PFSK-1 (cell line): ENCODE measurements around the gene ATP5F1D.

Source experiments
- FOXP2 ChIP-seq: optimal IDR thresholded peaks from 2 replicates; pipeline ENCODE3; 2011; ENCODE audit warnings: borderline replicate concordance, control low read depth, inconsistent platforms; ENCODE audit not compliant: insufficient read depth; ENCODE audit errors: extremely low read length, extremely low read depth
- POLR2AphosphoS5 ChIP-seq: IDR thresholded peaks from 2 replicates; pipeline ENCODE4 v1.6.1; 2012; ENCODE audit warnings: low read depth, mild to moderate bottlenecking, control low read depth, low read length, moderate library complexity
- SIN3A ChIP-seq: IDR thresholded peaks from 2 replicates; pipeline ENCODE4 v1.6.1; 2012; ENCODE audit warnings: mild to moderate bottlenecking, low read length, moderate library complexity, borderline replicate concordance; ENCODE audit not compliant: insufficient read depth
- TAF1 ChIP-seq: IDR thresholded peaks from 2 replicates; pipeline ENCODE4 v1.6.1; 2012; ENCODE audit warnings: low read length, control low read depth, borderline replicate concordance; ENCODE audit not compliant: insufficient read depth
- TF ChIP-seq, protein P1 (sequence below), 2 experiments: IDR thresholded peaks; 2 replicates each; pipeline versions ENCODE4 v1.6.1 to v1.8.0; 2011 to 2012; ENCODE audit warnings: low read depth in 2 of 2, low read length in 2 of 2, control low read depth in 1 of 2, inconsistent platforms in 1 of 2, mild to moderate bottlenecking in 1 of 2, moderate library complexity in 1 of 2; ENCODE audit not compliant: insufficient read depth in 1 of 2

Gene ATP5F1D

DNA sequence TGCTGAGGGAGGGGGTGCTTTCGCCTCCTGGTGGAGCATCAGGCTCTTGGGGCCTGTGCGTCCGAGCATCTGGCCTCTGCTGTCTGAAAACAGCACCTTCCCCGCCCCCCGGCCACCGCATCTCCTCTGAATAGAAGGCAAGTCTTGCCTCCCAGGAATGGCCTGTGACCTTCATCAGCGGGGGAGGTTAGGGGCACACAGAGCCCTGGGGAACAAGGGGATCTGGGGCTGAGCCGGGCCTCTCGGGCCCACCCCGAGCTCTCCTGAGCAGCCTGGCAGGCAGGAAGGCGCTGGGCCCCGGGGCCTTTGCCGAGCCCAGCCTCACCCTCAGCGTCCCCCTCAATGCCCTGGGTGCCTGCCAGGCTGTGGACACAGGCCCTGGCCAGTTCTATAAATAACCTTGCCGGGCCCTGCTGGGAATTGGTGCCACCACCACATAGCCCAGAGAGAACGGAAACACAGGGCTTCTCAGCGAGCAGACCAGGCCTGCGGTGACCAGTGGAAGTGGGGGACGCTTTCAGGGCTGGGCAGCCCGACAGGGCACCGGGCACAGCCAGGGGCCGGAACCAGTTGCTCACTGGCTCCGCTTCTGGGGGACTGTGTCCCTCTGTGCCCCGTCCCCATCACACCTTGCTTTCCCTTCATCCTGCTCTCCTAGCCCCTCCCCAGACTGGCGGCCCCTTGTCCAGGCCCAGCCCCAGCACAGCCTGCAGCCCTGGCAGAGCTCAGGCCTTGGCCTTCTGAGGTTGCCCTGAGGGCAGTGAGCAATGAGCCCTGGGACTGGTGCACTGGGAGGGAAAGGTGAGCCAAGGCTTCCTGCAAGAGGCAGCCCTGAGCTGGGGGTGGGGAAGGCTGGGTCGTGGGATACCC lies 26.5 kb upstream of the ATP5F1D start:
- TF ChIP-seq POLR2AphosphoS5 (no peak), SIN3A (no peak), FOXP2 (no peak), TAF1 (no peak)
- TF ChIP-seq, protein P1, sequence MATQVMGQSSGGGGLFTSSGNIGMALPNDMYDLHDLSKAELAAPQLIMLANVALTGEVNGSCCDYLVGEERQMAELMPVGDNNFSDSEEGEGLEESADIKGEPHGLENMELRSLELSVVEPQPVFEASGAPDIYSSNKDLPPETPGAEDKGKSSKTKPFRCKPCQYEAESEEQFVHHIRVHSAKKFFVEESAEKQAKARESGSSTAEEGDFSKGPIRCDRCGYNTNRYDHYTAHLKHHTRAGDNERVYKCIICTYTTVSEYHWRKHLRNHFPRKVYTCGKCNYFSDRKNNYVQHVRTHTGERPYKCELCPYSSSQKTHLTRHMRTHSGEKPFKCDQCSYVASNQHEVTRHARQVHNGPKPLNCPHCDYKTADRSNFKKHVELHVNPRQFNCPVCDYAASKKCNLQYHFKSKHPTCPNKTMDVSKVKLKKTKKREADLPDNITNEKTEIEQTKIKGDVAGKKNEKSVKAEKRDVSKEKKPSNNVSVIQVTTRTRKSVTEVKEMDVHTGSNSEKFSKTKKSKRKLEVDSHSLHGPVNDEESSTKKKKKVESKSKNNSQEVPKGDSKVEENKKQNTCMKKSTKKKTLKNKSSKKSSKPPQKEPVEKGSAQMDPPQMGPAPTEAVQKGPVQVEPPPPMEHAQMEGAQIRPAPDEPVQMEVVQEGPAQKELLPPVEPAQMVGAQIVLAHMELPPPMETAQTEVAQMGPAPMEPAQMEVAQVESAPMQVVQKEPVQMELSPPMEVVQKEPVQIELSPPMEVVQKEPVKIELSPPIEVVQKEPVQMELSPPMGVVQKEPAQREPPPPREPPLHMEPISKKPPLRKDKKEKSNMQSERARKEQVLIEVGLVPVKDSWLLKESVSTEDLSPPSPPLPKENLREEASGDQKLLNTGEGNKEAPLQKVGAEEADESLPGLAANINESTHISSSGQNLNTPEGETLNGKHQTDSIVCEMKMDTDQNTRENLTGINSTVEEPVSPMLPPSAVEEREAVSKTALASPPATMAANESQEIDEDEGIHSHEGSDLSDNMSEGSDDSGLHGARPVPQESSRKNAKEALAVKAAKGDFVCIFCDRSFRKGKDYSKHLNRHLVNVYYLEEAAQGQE (IDR thresholded peaks at IDR 0.05; ENCODE audit: insufficient read depth in 1 of 2, low read depth in 2 of 2, low read length in 2 of 2), result no peak

DNA sequence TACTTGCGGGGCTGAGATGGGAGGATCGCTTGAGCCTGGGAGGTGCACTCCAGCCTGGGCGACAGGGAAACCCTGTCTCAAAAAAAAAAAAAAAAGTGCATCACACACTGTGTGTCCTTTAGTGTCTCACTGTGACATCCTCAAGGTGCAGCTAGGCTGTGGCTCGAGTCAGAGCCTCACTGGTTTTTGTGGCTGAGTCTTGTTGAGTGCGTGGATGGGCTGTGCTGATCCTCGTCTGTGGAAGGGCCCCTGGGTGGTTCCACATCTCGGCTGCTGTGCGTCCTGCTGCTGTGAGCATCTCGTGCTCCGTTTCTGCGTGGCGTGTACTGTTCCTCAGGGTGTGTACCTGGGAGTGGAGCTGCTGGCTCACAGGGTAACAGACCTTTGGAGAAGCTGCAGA lies 24.8 kb upstream of the ATP5F1D start:
- TF ChIP-seq POLR2AphosphoS5, result no peak
- no peak for TF ChIP-seq FOXP2
- no peak for TF ChIP-seq SIN3A
- TF ChIP-seq, protein P1 (IDR thresholded peaks at IDR 0.05; ENCODE audit: insufficient read depth in 1 of 2, low read depth in 2 of 2, low read length in 2 of 2), result no peak
- no peak for TF ChIP-seq TAF1

DNA sequence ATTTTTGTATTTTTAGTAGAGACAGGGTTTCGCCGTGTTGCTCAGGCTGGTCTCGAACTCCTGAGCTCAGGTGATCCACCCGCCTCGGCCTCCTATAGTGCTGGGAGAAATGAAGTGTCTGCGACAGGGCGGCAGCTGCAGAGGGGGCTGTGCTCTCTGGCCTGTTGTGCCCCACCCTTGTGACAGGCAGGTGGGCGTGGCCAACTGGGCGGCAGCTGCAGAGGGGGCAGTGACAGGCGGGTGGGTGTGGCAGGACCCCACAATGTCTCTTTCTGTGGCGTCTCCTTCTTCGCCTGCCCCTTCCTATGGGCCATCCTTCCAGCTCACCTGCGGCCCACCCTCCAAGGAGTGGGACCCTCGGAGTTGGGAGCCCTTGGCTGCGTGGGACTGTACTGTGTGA lies 24.2 kb upstream of the ATP5F1D start:
- TF ChIP-seq SIN3A, result no peak
- TF ChIP-seq, protein P1 (IDR thresholded peaks at IDR 0.05; ENCODE audit: insufficient read depth in 1 of 2, low read depth in 2 of 2, low read length in 2 of 2), result no peak
- TF ChIP-seq POLR2AphosphoS5, result no peak
- TF ChIP-seq FOXP2, result no peak
- TF ChIP-seq TAF1, result no peak

DNA sequence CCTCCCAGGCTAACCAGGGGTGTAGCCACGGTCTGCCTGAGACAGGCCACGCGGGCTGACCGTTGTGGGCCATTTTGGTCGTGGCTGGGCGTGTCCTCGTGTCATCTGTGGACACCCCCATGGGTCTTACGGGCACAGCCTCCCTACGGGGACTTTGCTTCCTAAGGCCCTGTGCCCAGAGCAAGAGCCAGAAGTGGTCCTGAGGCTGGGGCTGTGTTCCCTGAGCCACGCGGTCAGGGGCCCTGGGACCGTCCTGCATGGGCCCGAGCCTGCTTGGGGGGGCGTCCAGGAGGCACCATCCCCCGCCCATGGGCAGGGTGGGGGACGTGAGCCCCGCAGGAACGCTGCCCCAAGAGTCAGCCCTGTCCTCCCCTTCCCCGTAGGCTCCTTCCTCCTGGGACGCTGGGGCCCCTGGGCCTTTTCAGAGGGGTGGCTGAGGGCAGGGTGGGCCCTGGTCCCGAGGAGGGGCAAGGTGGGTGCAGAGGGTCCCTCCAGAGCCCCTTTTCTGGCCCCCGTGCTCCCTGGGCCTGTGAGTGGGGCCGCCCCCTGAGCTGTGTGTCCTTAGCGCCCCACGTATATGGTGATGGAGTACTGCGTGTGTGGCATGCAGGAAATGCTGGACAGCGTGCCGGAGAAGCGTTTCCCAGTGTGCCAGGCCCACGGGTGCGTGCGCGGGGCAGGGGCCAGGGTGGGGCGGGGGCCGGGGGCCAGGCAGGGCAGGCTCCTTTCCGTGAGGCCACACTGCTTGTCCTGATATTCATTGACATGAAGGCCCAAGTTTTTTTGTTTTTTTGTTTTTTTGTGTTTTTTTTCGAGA lies 22.6 kb upstream of the ATP5F1D start:
- TF ChIP-seq POLR2AphosphoS5, result no peak
- TF ChIP-seq SIN3A, result no peak
- TF ChIP-seq, protein P1 (IDR thresholded peaks at IDR 0.05; ENCODE audit: insufficient read depth in 1 of 2, low read depth in 2 of 2, low read length in 2 of 2), result no peak
- TF ChIP-seq FOXP2, result no peak
- no peak for TF ChIP-seq TAF1
